Hepatocyte (in vitro differentiated cells): ENCODE results near the gene KRT74. TPM values are rescaled to one million over a fixed set of nuclear protein-coding genes. Genes with fewer than 3 reads are reported as not detected.

Experiments used
- DNase-seq: peaks from one replicate; pipeline ENCODE4 v3.0.0-alpha.2; 2016; ENCODE audit warnings: low spot score
- H2AFZ ChIP-seq: fragments of 200-600 bp; sonication (generic); 2 replicates; pipeline ENCODE4 v1.6.0; 2016; ENCODE audit warnings: antibody characterized with exemption, mild to moderate bottlenecking
- H3K27ac ChIP-seq: fragments of 200-600 bp; sonication (generic); 2 replicates; pipeline ENCODE4 v1.5.1; 2016; ENCODE audit warnings: mild to moderate bottlenecking
- H3K27me3 ChIP-seq: fragments of 200-600 bp; sonication (generic); 2 replicates; pipeline ENCODE4 v1.6.1; 2016
- H3K36me3 ChIP-seq: fragments of 200-600 bp; sonication (generic); replicated peaks from 2 replicates; pipeline ENCODE4 v1.5.1; 2016; ENCODE audit warnings: low read depth; ENCODE audit not compliant: insufficient read depth
- H3K4me1 ChIP-seq: fragments of 200-600 bp; sonication (generic); 2 replicates; pipeline ENCODE4 v1.5.1; 2016; ENCODE audit warnings: mild to moderate bottlenecking, moderate library complexity; ENCODE audit not compliant: insufficient read depth
- H3K4me2 ChIP-seq: fragments of 200-600 bp; sonication (generic); 2 replicates; pipeline ENCODE4 v1.6.0; 2016
- H3K4me3 ChIP-seq: fragments of 200-600 bp; sonication (generic); 2 replicates; pipeline ENCODE4 v1.5.1; 2016; ENCODE audit warnings: mild to moderate bottlenecking
- H3K79me2 ChIP-seq: fragments of 200-600 bp; sonication (generic); 2 replicates; pipeline ENCODE4 v1.6.0; 2017; ENCODE audit warnings: mild to moderate bottlenecking
- H3K9me2 ChIP-seq: fragments of 200-600 bp; sonication (generic); replicated peaks from 2 replicates; pipeline ENCODE4 v1.6.0; 2017; ENCODE audit warnings: mild to moderate bottlenecking; ENCODE audit not compliant: insufficient read depth
- H3K9me3 ChIP-seq: fragments of 200-600 bp; sonication (generic); 2 replicates; pipeline ENCODE4 v1.5.1; 2016; ENCODE audit warnings: low read depth, mild to moderate bottlenecking
- H4K20me1 ChIP-seq: fragments of 200-600 bp; sonication (generic); 2 replicates; pipeline ENCODE4 v1.6.0; 2016; ENCODE audit warnings: mild to moderate bottlenecking; ENCODE audit not compliant: insufficient read depth, poor library complexity, severe bottlenecking
- CTCF ChIP-seq: fragments of 200-600 bp; sonication (generic); IDR thresholded peaks from 2 replicates; pipeline ENCODE4 v1.5.1; 2016; ENCODE audit warnings: antibody characterized with exemption, mild to moderate bottlenecking; ENCODE audit not compliant: poor library complexity
- EZH2 ChIP-seq: fragments of 200-600 bp; sonication (generic); IDR thresholded peaks from 2 replicates; pipeline ENCODE4 v1.6.1; 2016; ENCODE audit warnings: antibody characterized with exemption, mild to moderate bottlenecking, borderline replicate concordance
- EZH2phosphoT487 ChIP-seq: fragments of 200-600 bp; sonication (generic); IDR thresholded peaks from one replicate; pipeline ENCODE4 v1.6.1; 2018; ENCODE audit warnings: antibody characterized with exemption, mild to moderate bottlenecking, low read depth, moderate library complexity; ENCODE audit not compliant: unreplicated experiment, severe bottlenecking
- WGBS: methylation state at CpG from one replicate; pipeline ENCODE4 v1.1.6; 2016; ENCODE audit warnings: low lambda C conversion rate; ENCODE audit errors: missing lambda C conversion rate; 5-methylcytosine and 5-hydroxymethylcytosine counted together
- polyA plus RNA-seq: library from polyadenylated mRNA; unstranded; fragments of >200 nt; fragmentation: Nextera tagmentation; extraction: Ambion mirVana; gene quantifications from 2 replicates; pipeline ENCODE4 v1.2.1, GENCODE V29; 2016
- total RNA-seq: library from RNA; depleted of rRNA; stranded (reverse); fragments of >200 nt; gene quantifications from 2 replicates; pipeline ENCODE4 v1.2.3, GENCODE V29; 2014

Gene KRT74
- total and polyA plus RNA-seq, 2 experiments from 2014 or later = not detected

DNA sequence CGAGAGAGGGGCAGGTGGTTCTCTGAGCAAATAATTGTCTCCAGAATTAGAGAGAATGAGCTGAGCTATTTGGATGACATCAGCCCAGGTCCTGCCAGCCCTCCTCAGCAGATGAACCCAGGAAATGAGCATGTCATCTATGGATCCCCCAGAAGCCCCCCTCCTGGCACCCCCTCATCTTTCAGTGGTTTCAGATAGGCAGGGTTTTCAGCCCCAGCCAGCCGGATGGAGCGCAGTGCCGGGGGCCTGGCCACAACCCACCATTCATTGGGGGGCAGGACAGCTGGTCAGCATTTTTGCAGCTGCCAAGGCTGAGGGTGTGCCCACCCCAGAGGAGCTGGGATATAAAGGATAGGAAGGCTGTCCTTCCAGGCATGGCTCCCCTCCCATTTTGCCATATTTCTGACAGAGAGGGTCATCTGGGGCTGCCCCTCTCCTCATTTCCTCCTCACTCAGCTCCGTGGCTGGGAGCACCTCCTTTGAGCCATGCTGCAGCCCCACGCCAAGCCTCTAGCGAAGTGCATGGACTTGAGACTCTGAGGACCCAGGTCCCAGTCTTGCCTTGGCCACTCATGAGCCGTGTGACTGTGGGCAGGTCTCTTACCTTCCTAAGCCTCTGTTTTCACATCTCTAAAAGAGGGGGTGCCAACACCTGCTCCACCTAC lies 14.7 kb downstream of the KRT74 start:
- H2AFZ ChIP-seq = no peak overlapping the region
- H3K4me2 ChIP-seq = no peak overlapping the region
- H4K20me1 ChIP-seq = no peaks in the 10 kb centered on the region
- no peak overlapping the region for H3K27ac ChIP-seq
- no peaks in the 10 kb centered on the region for H3K79me2 ChIP-seq
- no peaks in the 10 kb centered on the region for H3K9me2 ChIP-seq
- H3K36me3 ChIP-seq = no peaks in the 10 kb centered on the region
- 77% methylated on average over 8 of the region's 8 CpGs for WGBS
- H3K4me3 ChIP-seq = no peak overlapping the region
- H3K27me3 ChIP-seq = peaks cover 14% of the 10 kb centered on the region
- DNase-seq = no peak
- H3K9me3 ChIP-seq = no peaks in the 10 kb centered on the region
- no peaks in the 10 kb centered on the region for H3K4me1 ChIP-seq
- TF ChIP-seq CTCF = no peak
- no peak for TF ChIP-seq EZH2
- no peak for TF ChIP-seq EZH2phosphoT487

DNA sequence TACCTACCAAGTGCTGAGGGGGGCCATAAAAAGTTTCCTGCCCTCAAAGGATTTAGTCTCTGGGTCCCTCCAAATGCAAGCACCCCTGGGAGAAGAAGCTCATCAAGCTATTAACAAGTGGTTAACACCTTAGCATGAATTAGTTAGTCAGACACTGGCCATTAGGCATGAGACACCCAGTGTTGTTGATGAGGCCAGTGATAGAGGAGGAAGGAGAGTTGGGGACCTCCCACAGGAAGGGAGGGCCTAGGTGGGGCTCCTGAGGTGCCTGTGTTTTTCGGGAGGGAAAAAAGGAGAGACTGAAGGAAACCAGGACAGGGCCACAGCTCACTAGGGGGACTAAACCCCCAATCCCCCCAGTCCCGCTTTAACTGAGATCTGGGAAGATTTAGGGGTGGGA lies 16.2 kb downstream of the KRT74 start:
- no peak overlapping the region for H3K4me3 ChIP-seq
- no peaks in the 10 kb centered on the region for H4K20me1 ChIP-seq
- H2AFZ ChIP-seq = no peak overlapping the region
- H3K9me2 ChIP-seq = no peaks in the 10 kb centered on the region
- DNase-seq = no peak
- H3K9me3 ChIP-seq = no peaks in the 10 kb centered on the region
- H3K4me2 ChIP-seq = no peak overlapping the region
- 81% methylated on average over 2 of the region's 2 CpGs for WGBS
- no peaks in the 10 kb centered on the region for H3K4me1 ChIP-seq
- no peaks in the 10 kb centered on the region for H3K79me2 ChIP-seq
- no peak overlapping the region for H3K27ac ChIP-seq
- peaks cover 10% of the 10 kb centered on the region for H3K27me3 ChIP-seq
- H3K36me3 ChIP-seq = no peaks in the 10 kb centered on the region
- TF ChIP-seq EZH2 = no peak
- no peak for TF ChIP-seq CTCF
- no peak for TF ChIP-seq EZH2phosphoT487

DNA sequence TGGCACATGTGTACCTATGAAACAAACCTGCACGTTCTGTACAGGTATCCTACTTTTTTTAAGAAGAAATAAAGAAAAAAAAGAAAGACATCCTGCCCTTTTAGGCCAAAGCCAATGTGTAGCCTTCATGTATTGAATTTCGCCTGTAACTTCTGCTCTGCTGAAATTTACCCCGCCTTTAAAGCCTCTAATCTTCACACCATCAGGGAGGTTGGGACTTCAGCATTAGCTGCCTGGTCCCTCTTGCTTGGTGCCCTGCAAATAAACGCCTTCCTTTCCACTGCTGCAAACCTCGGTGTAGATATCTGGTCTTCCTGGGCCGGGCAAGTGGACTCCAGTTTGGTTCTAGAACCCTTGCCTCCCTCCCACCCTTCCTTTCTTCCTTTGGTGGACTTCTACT lies 18.1 kb downstream of the KRT74 start:
- WGBS = 75% methylated on average over 6 of the region's 6 CpGs
- no peak overlapping the region for H3K4me3 ChIP-seq

More for the DNA sequence above, 18.1 kb downstream of the KRT74 start:
- no peak for DNase-seq
- Histone ChIP-seq H3K27ac (no peak overlapping the region), H3K79me2 (no peaks in the 10 kb centered on the region), H4K20me1 (no peaks in the 10 kb centered on the region), H3K4me1 (no peaks in the 10 kb centered on the region), H3K9me3 (no peaks in the 10 kb centered on the region), H3K9me2 (no peaks in the 10 kb centered on the region), H2AFZ (no peak overlapping the region), H3K27me3 (peaks cover 2% of the 10 kb centered on the region), H3K4me2 (no peak overlapping the region), H3K36me3 (no peaks in the 10 kb centered on the region)
- TF ChIP-seq CTCF (no peak), EZH2 (no peak)
